GM10266 (cell line): Measurements from ENCODE around the gene PTPRD.

Experiments used
- DNase-seq: peaks from one replicate; pipeline ENCODE4 v3.0.0; 2012; ENCODE audit errors: extremely low spot score
- TF ChIP-seq, protein P1 (sequence below): IDR thresholded peaks from 2 replicates; pipeline ENCODE4 v1.5.1; 2012; ENCODE audit warnings: mild to moderate bottlenecking, low read depth; ENCODE audit not compliant: control insufficient read depth, insufficient read depth; ENCODE audit errors: missing control alignments

Gene PTPRD

DNA sequence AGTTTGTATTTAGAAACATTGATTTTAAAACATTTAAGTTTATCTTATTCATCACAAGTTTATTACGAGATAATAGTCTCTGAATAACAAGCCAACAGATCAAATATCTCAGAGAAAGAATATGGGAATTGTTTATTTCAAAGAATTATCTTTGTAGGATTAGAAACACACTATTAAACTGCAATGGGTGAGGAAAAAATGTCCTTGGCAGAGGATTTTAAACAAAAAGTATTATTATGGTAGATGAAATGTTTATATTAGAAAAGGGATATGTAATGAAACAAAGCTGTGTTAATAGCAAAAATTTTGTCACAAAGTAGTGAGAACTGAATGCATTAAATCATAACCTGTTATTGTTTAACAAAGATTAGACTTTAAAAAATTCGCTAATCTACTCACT, 1430.4 kb downstream of the PTPRD start:
- no peak for DNase-seq

DNA sequence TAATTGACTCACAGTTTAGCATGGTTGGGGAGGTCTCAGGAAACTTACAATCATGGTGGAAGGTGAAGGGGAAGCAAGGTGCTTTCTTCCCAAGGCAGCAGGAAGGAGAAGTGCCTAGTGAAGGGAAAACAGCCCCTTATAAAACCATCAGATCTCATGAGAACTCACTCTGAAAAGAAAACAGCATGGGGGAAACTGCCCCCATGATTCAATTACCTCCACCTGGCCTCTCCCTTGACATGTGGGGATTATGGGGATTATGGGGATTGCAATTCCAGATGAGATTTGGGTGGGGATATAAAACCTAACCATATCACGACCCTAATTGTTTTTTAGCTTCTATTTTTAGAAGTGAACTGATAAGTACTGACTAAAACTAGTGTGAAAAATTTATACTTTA, 1435.7 kb downstream of the PTPRD start:
- DNase-seq: no peak

More for the DNA sequence above, 1430.4 kb downstream of the PTPRD start:
- TF ChIP-seq, protein P1, sequence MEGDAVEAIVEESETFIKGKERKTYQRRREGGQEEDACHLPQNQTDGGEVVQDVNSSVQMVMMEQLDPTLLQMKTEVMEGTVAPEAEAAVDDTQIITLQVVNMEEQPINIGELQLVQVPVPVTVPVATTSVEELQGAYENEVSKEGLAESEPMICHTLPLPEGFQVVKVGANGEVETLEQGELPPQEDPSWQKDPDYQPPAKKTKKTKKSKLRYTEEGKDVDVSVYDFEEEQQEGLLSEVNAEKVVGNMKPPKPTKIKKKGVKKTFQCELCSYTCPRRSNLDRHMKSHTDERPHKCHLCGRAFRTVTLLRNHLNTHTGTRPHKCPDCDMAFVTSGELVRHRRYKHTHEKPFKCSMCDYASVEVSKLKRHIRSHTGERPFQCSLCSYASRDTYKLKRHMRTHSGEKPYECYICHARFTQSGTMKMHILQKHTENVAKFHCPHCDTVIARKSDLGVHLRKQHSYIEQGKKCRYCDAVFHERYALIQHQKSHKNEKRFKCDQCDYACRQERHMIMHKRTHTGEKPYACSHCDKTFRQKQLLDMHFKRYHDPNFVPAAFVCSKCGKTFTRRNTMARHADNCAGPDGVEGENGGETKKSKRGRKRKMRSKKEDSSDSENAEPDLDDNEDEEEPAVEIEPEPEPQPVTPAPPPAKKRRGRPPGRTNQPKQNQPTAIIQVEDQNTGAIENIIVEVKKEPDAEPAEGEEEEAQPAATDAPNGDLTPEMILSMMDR: no peak

DNA sequence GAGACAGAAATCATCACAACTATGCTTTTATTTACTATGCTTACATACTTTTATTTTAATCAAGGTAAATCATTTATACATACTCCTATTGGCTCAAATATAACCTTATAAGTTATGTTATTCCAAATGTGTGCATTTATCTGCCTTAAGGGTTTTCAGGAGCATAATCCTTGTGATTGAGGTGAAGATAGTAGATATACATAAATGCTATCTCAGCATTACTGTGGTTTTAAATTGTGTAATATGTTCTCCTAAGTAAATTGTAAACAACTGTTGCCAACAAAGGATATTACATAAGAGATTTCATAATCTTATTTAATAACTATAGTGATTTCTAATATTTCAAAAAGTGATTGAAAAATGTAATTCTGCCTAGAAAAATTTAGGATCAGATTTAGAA, 1438.4 kb downstream of the PTPRD start:
- no peak for DNase-seq
- TF ChIP-seq, protein P1: no peak

More for the DNA sequence above, 1435.7 kb downstream of the PTPRD start:
- TF ChIP-seq, protein P1: no peak

DNA sequence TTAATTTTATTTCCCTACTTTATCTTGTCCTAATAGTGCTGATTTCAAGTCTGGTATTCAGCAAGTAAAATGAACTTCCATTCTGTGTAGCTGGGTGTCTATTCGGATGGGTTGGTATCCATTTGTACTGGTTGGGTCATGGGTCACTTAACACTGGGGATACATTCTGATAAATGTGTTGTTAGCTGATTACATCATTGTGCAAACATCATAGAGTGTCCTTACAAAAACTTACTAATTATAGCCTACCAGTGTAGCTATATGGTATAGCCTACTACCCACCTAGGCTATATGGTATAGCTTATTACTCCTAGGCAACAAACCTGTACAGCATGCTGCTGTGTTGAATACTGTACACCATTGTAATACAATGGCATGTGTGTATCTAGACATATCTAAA, 1439.5 kb downstream of the PTPRD start:
- TF ChIP-seq, protein P1: no peak
- no peak for DNase-seq

DNA sequence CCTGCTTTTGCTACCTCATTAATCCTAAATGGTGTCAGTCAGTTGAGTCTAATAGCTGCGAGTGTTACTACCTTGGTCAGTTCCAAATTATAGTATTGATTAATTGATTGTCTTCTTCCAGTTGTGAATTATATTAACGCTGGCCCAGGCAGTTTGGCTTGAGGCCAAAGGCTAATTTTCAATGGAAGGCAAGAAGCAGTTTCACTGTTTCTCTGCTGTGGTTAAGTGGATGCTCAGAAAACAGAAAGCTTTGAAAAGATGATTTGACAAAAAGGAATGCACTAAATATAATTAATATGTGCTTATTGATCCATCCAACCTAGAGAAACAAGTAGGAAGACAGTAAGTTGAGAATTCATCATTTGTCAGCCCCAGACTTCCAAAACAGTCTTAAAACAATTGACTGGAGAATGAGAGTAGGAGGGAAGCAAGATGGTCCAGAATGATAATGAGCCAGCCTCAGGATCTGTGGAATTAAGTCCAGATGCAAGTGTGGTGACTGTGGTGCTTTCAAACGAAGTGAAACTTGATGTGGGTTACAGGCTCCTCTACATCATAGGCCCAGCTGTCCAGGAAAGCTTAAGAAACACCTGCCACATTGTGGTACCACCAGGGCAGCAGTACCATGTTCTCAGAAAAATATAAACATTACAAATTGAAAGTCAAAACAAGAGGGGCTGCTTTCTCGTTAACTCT, 1442.2 kb downstream of the PTPRD start:
- TF ChIP-seq, protein P1: no peak
- DNase-seq: no peak

DNA sequence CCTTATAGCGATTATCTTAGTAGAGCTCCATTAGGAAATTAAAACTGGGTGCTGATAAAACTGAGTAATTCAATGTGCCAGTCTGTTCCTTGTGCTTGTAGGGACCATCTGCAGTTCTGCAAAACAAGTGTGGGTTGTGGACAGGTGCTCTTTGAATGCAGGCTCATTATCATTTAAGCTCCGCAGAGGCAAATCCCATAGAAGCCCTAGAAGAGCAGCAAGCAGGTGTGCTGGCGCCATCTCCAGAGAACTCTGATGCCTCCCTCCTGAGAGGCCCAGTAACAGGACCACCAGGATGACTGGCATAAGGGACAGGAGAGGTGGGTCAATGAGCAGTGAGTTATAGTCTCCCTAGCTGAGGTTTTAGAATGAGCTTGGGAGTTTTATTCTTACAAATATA, 1470.8 kb downstream of the PTPRD start:
- no peak for DNase-seq
- TF ChIP-seq, protein P1: no peak

DNA sequence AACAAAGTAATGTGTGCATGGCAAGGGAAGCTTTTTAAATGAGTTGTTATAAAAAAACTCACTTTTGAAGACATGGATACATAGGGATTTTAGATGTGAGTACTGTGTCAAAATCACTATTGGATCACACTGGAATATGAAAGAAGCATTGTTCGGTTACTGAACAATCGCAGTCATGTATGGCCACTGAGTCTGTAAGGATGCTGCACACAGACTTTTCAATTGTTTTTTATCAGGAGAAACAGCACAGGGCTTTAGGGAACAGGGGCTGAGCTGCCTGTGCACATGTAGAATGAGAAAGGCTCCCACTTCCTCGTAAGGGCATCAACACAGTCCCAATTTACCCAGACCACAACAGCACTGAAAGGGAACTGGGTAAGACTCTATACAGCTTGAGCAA, 1479.3 kb downstream of the PTPRD start:
- TF ChIP-seq, protein P1: no peak
- DNase-seq: no peak
